Gastrocnemius medialis (tissue), 4 donors: ENCODE results near the gene NR4A1.

Experiments used
- CTCF ChIP-seq, 5 experiments: fragments of 450-650 bp in 3 of 5; fragments of 200-600 bp in 2 of 5; sonication (generic) in 2 of 5; IDR thresholded peaks in 4 of 5; conservative IDR thresholded peaks in 1 of 5; 1 replicate in 4 of 5; 2 replicates in 1 of 5; pipeline ENCODE4 v1.5.1; 2016 to 2019; ENCODE audit warnings: antibody characterized with exemption in 5 of 5, mild to moderate bottlenecking in 3 of 5, moderate library complexity in 3 of 5
- POLR2A ChIP-seq, 2 donors: fragments of 450-650 bp; IDR thresholded peaks; one replicate each; pipeline ENCODE4 v1.6.1; 2017; ENCODE audit warnings: antibody characterized with exemption in 2 of 2, mild to moderate bottlenecking in 2 of 2, moderate library complexity in 2 of 2

- no peak for TF ChIP-seq CTCF (IDR thresholded peaks at IDR 0.05 in 4 of 5, conservative IDR thresholded peaks at IDR 0.05 in 1 of 5)
- TF ChIP-seq POLR2A (IDR thresholded peaks at IDR 0.05) = no peak
Measured at GRCh38 chr12:52003016-52003550, 48.2 kb upstream of the NR4A1 start.
